GM19043 (cell line): ENCODE results near the gene STAG3.
"Not testable (repeated sequence)": the region's sequence is repeated elsewhere in the genome, so short reads cannot be mapped to it uniquely, and the experiment has no call there.

ENCODE experiments used
- ATAC-seq: cut with Tn5 transposase; IDR thresholded peaks from one replicate; pipeline ENCODE4 v1.9.1; 2021; ENCODE audit warnings: low read depth; ENCODE audit not compliant: unreplicated experiment

STAG3 gene

GRCh38 chr7:100244988-100245605, 67.4 kb downstream of the STAG3 start:
- ATAC-seq = not testable (repeated sequence)

GRCh38 chr7:100246121-100246864, 68.6 kb downstream of the STAG3 start:
- ATAC-seq = not testable (repeated sequence)

DNA sequence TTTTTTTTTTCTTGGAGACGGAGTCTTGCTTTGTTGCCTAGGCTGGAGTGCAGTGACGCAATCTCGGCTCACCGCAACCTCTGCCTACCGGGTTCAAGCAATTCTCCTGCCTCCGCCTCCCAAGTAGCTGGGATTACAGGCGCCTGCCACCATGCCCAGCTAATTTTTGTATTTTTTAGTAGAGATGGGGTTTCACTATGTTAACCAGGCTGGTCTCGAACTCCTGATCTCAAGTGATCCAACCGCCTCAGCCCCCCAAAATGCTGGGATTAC, 69.1 kb downstream of the STAG3 start:
- not testable (repeated sequence) for ATAC-seq

GRCh38 chr7:100247152-100247757, 69.5 kb downstream of the STAG3 start:
- no peak for ATAC-seq

- ATAC-seq = no peak
Observed at GRCh38 chr7:100248483-100248882, 70.8 kb downstream of the STAG3 start.

GRCh38 chr7:100257017-100257416, 79.3 kb downstream of the STAG3 start:
- no peak for ATAC-seq

DNA sequence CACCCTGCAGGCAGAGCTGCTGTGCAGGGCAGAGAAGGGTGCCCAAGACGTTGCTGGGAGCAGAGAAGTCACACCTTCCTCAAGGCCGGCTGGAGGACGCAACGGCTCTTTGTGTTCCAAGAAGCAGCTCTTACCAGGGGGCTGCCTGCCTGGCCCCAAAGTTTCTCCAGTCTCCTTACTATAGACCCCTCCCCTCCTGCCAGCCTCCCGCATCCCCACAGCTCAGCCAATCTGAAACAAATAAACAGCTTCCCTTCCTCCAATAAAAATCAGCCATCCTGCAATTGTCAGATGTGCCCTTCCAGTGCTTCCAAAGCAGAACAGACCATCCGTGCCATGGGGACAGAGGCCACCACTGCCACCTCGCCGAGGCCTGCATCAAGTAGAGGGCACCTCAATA, 82.3 kb downstream of the STAG3 start:
- ATAC-seq = not testable (repeated sequence)

DNA sequence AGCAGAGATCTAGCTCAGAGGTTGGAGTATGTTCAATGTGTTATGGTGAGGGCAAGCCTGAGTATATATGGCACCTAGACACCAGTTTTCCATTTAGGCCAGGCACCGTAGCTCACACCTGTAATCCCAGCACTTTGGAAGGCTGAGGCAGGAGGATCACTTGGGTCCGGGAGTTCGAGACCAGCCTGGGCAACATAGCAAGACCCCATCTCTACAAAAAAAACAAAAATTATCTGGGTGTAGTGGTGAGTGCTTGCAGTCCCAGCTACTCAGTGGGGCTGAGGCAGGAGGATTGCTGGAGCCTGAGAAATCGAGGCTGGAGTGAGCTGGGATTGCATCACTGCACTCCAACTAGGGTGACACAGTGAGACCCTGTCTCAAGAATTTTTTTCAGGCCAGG, 85.2 kb downstream of the STAG3 start:
- ATAC-seq = not testable (repeated sequence)
